GM12892 (cell line): ENCODE results near the gene ADD3.

ENCODE experiments used
- POLR2A ChIP-seq: IDR thresholded peaks from 2 replicates; pipeline ENCODE4 v1.6.1; 2011; ENCODE audit warnings: low read depth, low read length, control low read depth
- TAF1 ChIP-seq: IDR thresholded peaks from 2 replicates; pipeline ENCODE4 v1.6.1; 2011; ENCODE audit warnings: low read depth, mild to moderate bottlenecking, control low read depth, low read length, borderline replicate concordance

- TF ChIP-seq POLR2A (no peak), TAF1 (no peak)
Measured at GRCh38 chr10:110029450-110029849, 21.7 kb downstream of the ADD3 start.
